NCI-H526 (cell line): ENCODE data around the gene ZIC4.

ENCODE experiments used
- DNase-seq, 2 experiments: peaks; one replicate each; lab custom pipeline; 2025; lab: John Stamatoyannopoulos, UW

ZIC4 gene

GRCh38 chr3:147370349-147370748, 36.0 kb downstream of the ZIC4 start:
- DNase-seq = no peak

GRCh38 chr3:147369661-147370123, 36.7 kb downstream of the ZIC4 start:
- no peak for DNase-seq

DNA sequence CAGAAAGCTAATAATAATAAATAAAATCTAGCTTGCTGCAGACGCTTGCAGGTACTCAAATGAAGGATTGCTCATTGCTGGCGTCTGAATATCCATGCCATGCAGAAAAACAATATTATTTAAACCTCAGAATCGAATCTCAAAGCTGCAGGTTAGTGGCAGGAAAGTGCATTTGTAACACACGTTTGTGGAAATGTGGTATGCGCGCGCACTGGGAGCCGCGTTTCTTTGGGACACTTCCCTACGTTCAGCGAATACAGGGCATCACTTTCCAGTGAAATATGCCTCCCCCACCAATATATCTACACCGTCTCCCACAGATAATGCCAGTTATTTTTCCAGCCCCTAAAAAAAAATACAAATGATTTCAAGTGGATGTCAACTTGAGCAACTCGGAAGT, 37.1 kb downstream of the ZIC4 start:
- DNase-seq = no peak

GRCh38 chr3:147368561-147369221, 37.7 kb downstream of the ZIC4 start:
- no peak for DNase-seq

GRCh38 chr3:147368151-147368550, 38.2 kb downstream of the ZIC4 start:
- DNase-seq = no peak

DNA sequence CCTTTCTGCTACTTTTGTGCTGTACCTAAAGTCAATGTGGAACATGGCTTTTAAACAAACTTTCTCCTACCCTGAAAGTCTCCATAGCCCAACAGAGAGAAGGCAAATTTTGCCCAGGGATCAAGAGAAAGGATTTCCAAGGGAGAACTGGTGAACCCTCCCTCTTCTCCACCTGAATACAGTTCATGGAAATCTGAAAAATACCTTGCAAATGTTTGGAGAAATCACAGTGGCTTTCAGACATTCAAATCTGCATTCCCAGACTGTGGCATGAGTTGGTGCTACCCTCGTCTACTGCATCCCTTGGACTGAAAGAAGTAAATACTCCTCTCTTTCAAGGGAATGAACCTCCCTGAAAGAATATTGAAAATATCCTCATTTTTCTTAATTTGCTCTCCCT, 38.7 kb downstream of the ZIC4 start:
- no peak for DNase-seq

GRCh38 chr3:147365196-147366115, 40.9 kb downstream of the ZIC4 start:
- DNase-seq = no peak

DNA sequence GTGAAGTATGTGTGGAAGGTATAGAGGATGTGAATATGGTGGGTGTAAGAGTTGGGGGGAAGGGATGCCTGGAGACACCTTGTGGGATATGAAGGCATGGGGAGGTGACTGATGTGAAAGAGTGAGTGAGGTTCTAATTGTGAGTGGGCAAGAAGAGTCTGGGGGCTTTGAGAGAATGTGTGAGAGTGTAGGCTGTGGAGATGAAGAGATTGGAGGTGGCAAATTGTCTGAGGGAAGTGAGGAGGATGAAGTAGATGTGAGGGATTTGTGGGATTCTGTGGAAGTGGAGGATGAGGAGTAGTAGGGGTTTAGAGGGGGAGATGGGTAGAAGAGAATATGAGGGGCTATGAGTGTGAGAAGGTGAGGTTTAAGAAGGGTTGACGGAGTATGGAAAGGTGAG, 41.6 kb downstream of the ZIC4 start:
- no peak for DNase-seq

DNA sequence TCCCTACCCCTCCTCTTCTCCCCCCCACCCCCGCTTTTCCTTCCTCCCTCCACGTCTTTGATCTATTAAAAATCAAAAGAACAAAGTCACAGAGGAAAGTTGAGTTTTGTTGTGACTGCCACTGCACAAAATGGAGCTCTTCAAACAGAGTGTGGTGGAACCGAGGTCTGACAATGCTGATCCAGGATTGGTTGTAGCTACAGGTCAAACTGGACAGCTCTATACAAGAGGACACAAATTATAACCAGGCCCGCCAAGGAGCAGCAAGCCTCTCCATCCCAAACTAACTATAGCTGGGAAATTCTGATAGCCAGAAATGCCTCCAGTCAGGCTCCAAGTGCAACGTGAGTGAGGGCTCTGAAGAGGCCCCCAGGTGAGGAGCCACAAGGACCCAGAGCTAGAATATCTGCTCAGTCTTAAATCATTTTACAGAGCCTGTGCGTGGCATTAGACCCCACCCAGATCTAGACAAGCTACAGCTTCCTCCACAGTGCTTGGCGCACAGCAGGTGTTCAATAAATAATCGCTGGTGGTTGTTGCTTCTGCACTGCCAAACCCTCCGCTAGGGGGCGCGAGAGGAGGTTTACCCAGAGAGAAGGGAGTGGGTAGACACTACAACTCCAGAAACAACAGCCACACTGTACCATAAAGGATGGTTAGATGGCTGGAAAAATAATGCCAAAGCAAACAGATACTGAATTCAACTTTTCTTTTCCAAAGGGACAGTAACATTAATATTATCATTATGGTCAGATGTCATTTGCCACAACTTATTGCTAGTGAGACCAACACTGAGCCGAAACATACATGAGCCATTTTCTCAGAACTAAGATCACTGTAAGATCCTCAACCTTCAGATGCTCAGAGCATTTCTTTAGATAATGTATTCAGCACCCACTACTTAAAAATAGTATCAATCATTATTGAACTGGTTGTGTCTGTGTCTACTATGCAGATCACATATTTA, 44.6 kb downstream of the ZIC4 start:
- peak; percentile 33 to 62 for DNase-seq

GRCh38 chr3:147360646-147361453, 45.5 kb downstream of the ZIC4 start:
- peak in 1 of 2 experiments; percentile 59 for DNase-seq

- DNase-seq = no peak
These were observed 46.3 kb downstream of the ZIC4 start for GRCh38 chr3:147360051-147360439.

- no peak for DNase-seq
These were observed 46.9 kb downstream of the ZIC4 start for GRCh38 chr3:147359177-147360050.

DNA sequence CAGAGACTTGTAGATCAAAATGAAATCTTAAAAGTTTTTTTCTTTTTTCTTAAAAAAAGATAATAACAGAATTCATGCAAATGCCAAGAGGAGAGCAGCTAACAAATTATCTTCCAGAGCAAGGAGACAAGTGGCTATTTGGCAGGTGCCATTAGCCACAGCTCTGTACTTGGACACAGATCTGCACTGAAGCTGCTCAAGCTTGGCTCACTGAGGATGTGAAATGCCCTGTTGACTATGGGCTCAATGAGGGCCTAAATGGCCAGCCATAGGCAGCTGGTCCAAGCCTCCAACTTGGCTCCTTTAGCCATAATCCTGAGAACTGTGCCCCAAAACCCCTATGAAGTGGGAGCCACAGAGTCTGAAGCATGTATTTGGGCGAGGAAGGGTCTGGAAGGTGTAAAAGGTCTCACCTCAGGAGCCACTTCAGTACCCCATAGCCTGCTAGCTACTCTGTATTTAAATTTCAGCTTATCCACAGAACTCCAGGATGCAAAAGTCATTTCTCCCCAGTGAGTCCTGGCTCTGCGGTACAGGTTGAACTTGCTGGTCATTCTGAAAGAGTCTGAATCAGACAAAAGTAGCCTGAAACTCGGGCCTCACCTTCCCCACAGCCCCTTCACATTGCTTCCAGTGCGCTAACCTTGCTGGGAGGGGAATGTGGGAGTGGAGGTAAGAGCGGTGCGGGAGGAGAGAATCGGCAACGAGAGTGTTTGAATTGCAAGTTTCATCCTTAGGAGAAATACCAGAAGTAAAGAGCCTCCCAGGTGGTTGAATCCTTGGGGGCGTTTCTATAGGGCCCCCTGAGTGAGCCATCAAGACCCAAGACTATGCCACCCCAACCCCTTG, 48.0 kb downstream of the ZIC4 start:
- no peak for DNase-seq

GRCh38 chr3:147356909-147357900, 49.1 kb downstream of the ZIC4 start:
- no peak for DNase-seq

- no peak for DNase-seq
These were observed 50.0 kb downstream of the ZIC4 start for GRCh38 chr3:147356145-147356908.

- DNase-seq = no peak
These were observed 50.6 kb downstream of the ZIC4 start for GRCh38 chr3:147355753-147356090.

GRCh38 chr3:147355084-147355752, 51.1 kb downstream of the ZIC4 start:
- DNase-seq = no peak
